Heart left ventricle (tissue), 16 donors: ENCODE results near the gene MUC4. TPM values are rescaled to one million over a fixed set of nuclear protein-coding genes. Genes with fewer than 3 reads are reported as not detected.

Experiments used
- ATAC-seq, 4 donors: fragments of 200-7000 bp; cut with Tn5 transposase; one replicate each; pipeline ENCODE4 v1.9.1; 2020 to 2022; ENCODE audit warnings: moderate library complexity in 4 of 4, mild to moderate bottlenecking in 3 of 4, moderate number of reproducible peaks in 1 of 4
- DNase-seq, 5 donors: peaks; one replicate each; pipeline ENCODE4 v3.0.0-alpha.2; 2020
- H3K27ac ChIP-seq, 12 donors: fragments of 200-600 bp; sonication (generic) in 4 of 12; one replicate each; pipeline versions ENCODE4 v1.5.0 to v1.8.0; 2016 to 2022; ENCODE audit warnings: mild to moderate bottlenecking in 2 of 12
- H3K27me3 ChIP-seq, 9 donors: fragments of 200-600 bp; sonication (generic) in 2 of 9; one replicate each; pipeline versions ENCODE4 v1.5.1 to v1.8.0; 2016 to 2022; ENCODE audit warnings: mild to moderate bottlenecking in 3 of 9
- H3K36me3 ChIP-seq, 9 donors: fragments of 200-600 bp; sonication (generic) in 2 of 9; one replicate each; pipeline versions ENCODE4 v1.5.0 to v1.8.0; 2018 to 2022; ENCODE audit warnings: mild to moderate bottlenecking in 2 of 9
- H3K4me1 ChIP-seq, 12 donors: fragments of 200-600 bp; sonication (generic) in 4 of 12; one replicate each; pipeline versions ENCODE4 v1.5.0 to v1.8.0; 2016 to 2022; ENCODE audit warnings: mild to moderate bottlenecking in 3 of 12
- H3K4me3 ChIP-seq, 12 donors: fragments of 200-600 bp; sonication (generic) in 4 of 12; one replicate each; pipeline versions ENCODE4 v1.5.0 to v1.8.0; 2017 to 2022; ENCODE audit warnings: mild to moderate bottlenecking in 9 of 12, moderate library complexity in 4 of 12
- H3K9me3 ChIP-seq, 12 donors: fragments of 200-600 bp; sonication (generic) in 4 of 12; one replicate each; pipeline versions ENCODE4 v1.5.0 to v1.8.0; 2016 to 2022; ENCODE audit warnings: mild to moderate bottlenecking in 1 of 12
- POLR2A ChIP-seq, 2 donors: fragments of 450-650 bp; IDR thresholded peaks; one replicate each; pipeline ENCODE4 v1.6.1; 2017; ENCODE audit warnings: antibody characterized with exemption in 2 of 2, mild to moderate bottlenecking in 2 of 2, moderate library complexity in 2 of 2
- WGBS, 4 donors: extraction: QIAGEN DNeasy Blood & Tissue Kit in 2 of 4; methylation state at CpG; one replicate each; pipeline versions ENCODE4 v1.1.5 to v1.1.7; 2013 to 2018; 5-methylcytosine and 5-hydroxymethylcytosine counted together
- intact Hi-C, 10 donors: fragments of 100-400 bp; cut with DNase I; formaldehyde crosslinking; loops; one replicate each; pipeline versions ENCODE4 v1.11.1 to v1.14.2; 2022
- polyA plus RNA-seq, 2 donors: library from polyadenylated mRNA; stranded (reverse); fragments of 200-250 nt; gene quantifications; one replicate each; pipeline ENCODE4 v1.2.3, GENCODE V29; 2013
- total RNA-seq, 9 donors: library from RNA; depleted of rRNA in 2 of 9; stranded (reverse); fragments of >200 nt in 2 of 9; fragmentation: NEBNext Ultra II Directional in 3 of 9; extraction: Animal tissue kit (Norgen Biotek cat#: 25700) in 3 of 9; gene quantifications; one replicate each; pipeline versions ENCODE4 v1.1.0 to v1.2.4, GENCODE V29; 2016 to 2023
- TF ChIP-seq, protein P1 (sequence below), 12 donors: fragments of 200-600 bp; sonication (generic) in 4 of 12; IDR thresholded peaks; one replicate each; pipeline versions ENCODE4 v1.5.0 to v1.8.0; 2018 to 2022; ENCODE audit warnings: antibody characterized with exemption in 12 of 12, mild to moderate bottlenecking in 5 of 12
- donor health status: ischemic (EF 13 %, LVEDD 7.1; RV severe dilation, severe dysfunction).
- donor health status: healthy with polysubstance abuse.
- donor health status: DM: no; HTN: yes; CAD: no.
- donor health status: DM: no; HTN: no; CAD: no.
- donor health status: ischemic (EF 25% LVEDD 6.9; RV normal size, moderate dysfunction).
- donor health status: ischemic (EF 25% LVEDD 5.7; RV mildly dilated, moderate dysfunction).
- donor health status: healthy.
- donor health status: DM: yes; HTN: yes; CAD: no.
- donor health status: ischemic (EF 35%, LVEDD 5.7; RV mildly dilated, moderate dysfunction).
- donor health status: nonischemic (EF 11% LVEDD 7.7; RV severe dilation, severe dysfunction).
- donor health status: DM: yes; HTN: yes; CAD: no.
- donor health status: PGD.
- donor health status: ischemic (EF 29% LVEDD 5.4; RV normal size, mild dysfunction).
- donor health status: nonischemic (EF 23%, LVEDD 6.1; RV moderate dilation, normal function).

MUC4 gene
- total and polyA plus RNA-seq, 11 donors = 0.02 to 0.17 (median 0.03) TPM; not detected in 8

DNA sequence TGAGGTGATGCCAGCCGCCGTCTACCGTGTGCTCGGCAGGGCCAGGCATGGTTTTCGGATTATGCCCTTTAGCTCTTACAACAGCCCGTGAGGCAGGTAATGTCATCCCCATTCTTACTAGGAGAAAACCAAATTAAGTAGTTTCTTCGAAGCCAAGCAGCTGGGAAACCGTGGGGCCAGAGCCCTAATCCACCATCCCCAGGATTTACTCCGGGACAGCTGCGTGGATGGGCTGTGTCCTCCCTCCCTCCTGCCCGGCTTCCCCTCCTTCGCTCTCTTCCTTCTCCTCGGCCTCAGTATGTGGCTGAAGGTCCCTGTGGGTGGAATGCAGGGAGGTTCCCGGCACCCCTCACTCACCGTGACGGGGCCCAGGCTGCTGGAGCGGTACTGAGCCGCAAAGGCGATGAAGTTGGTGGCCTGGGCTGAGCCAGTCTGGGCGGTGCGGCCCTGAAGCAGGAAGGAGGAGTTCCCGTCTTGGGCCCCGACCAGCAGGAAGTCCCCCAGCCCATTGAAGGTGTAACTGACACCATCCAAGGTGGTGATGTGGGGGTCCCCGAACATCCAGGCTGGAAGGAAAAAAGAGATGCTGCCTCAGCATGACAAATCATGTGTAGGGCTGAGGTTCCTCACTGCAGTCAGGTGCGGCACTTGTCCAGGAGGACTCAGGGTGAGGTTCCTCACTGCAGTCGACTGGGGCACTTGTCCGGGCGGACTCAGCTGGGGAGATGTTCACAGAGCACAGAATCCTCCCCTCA, 48.5 kb downstream of the MUC4 start:
- intact Hi-C loops = no loop called here
- Histone ChIP-seq H3K36me3 (no peaks in the 10 kb centered on the region), H3K27ac (no peak overlapping the region), H3K4me1 (peaks cover 0 to 7% (median 0%) of the 10 kb centered on the region in 12 donors), H3K9me3 (no peaks in the 10 kb centered on the region), H3K4me3 (no peak overlapping the region), H3K27me3 (peaks cover 0 to 50% (median 21%) of the 10 kb centered on the region in 9 donors)
- DNase-seq (no peak), ATAC-seq (no peak)
- no peak for TF ChIP-seq POLR2A (IDR thresholded peaks at IDR 0.05)
- TF ChIP-seq, protein P1, sequence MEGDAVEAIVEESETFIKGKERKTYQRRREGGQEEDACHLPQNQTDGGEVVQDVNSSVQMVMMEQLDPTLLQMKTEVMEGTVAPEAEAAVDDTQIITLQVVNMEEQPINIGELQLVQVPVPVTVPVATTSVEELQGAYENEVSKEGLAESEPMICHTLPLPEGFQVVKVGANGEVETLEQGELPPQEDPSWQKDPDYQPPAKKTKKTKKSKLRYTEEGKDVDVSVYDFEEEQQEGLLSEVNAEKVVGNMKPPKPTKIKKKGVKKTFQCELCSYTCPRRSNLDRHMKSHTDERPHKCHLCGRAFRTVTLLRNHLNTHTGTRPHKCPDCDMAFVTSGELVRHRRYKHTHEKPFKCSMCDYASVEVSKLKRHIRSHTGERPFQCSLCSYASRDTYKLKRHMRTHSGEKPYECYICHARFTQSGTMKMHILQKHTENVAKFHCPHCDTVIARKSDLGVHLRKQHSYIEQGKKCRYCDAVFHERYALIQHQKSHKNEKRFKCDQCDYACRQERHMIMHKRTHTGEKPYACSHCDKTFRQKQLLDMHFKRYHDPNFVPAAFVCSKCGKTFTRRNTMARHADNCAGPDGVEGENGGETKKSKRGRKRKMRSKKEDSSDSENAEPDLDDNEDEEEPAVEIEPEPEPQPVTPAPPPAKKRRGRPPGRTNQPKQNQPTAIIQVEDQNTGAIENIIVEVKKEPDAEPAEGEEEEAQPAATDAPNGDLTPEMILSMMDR (IDR thresholded peaks at IDR 0.05) = no peak
- WGBS, 4 donors = 72 to 83% (median 77%) methylated on average over 27 to 28 of the region's 28 CpGs

DNA sequence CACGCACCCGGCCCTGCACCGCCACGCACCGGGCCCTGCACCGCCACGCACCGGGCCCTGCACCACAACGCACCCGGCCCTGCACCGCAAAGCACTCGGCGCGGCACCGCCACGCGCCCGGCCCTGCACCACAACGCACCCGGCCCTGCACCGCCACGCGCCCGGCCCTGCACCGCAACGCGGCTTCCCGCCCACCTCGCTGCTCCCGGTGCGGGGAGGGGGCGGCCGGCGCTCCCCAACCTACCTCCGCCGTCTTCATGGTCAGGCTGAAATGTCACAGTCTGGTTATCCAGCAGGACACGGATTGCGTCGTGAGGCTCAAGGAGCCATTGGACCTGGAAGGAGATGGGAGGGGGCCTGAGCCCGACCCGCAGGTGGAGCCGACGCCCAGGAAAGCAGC, 49.1 kb downstream of the MUC4 start:
- peaks cover 0 to 55% (median 25%) of the 10 kb centered on the region in 9 donors for H3K27me3 ChIP-seq
- intact Hi-C loops = no loop called here
- H3K36me3 ChIP-seq = no peaks in the 10 kb centered on the region
- no peak overlapping the region for H3K4me3 ChIP-seq
- no peak for DNase-seq
- TF ChIP-seq, protein P1 (IDR thresholded peaks at IDR 0.05) = no peak
- TF ChIP-seq POLR2A (IDR thresholded peaks at IDR 0.05) = no peak
- no peaks in the 10 kb centered on the region for H3K9me3 ChIP-seq
- no peak for ATAC-seq
- H3K4me1 ChIP-seq = peaks cover 0 to 12% (median 0%) of the 10 kb centered on the region in 12 donors
- 77 to 88% (median 82%) methylated on average over 30 to 43 of the region's 43 CpGs for WGBS, 4 donors
- no peak overlapping the region for H3K27ac ChIP-seq

DNA sequence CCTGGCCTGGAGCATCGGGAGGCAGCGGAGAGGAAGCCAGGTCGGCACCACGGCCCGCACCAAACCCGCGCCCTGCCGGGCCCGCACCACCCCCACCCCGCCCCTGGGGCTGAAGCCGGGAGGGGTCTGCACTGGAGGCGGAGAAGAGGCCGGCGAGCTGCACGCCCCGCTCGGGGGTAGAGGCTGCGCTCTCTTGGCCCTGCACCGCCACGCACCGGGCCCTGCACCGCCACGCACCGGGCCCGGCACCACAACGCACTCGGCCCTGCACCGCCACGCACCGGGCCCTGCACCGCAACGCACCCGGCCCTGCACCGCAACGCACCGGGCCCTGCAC, 49.5 kb downstream of the MUC4 start:
- TF ChIP-seq, protein P1 (IDR thresholded peaks at IDR 0.05) = no peak
- no peak for TF ChIP-seq POLR2A (IDR thresholded peaks at IDR 0.05)
- H3K27me3 ChIP-seq = peaks cover 0 to 55% (median 28%) of the 10 kb centered on the region in 9 donors
- ATAC-seq (no peak), DNase-seq (no peak)
- no peak overlapping the region for H3K4me3 ChIP-seq
- intact Hi-C loops = no loop called here
- H3K4me1 ChIP-seq = peaks cover 0 to 16% (median 1%) of the 10 kb centered on the region in 12 donors
- 50 to 73% (median 65%) methylated on average over 2 to 36 of the region's 36 CpGs for WGBS, 4 donors
- H3K27ac ChIP-seq = no peak overlapping the region
- H3K36me3 ChIP-seq = no peaks in the 10 kb centered on the region
- H3K9me3 ChIP-seq = no peaks in the 10 kb centered on the region

DNA sequence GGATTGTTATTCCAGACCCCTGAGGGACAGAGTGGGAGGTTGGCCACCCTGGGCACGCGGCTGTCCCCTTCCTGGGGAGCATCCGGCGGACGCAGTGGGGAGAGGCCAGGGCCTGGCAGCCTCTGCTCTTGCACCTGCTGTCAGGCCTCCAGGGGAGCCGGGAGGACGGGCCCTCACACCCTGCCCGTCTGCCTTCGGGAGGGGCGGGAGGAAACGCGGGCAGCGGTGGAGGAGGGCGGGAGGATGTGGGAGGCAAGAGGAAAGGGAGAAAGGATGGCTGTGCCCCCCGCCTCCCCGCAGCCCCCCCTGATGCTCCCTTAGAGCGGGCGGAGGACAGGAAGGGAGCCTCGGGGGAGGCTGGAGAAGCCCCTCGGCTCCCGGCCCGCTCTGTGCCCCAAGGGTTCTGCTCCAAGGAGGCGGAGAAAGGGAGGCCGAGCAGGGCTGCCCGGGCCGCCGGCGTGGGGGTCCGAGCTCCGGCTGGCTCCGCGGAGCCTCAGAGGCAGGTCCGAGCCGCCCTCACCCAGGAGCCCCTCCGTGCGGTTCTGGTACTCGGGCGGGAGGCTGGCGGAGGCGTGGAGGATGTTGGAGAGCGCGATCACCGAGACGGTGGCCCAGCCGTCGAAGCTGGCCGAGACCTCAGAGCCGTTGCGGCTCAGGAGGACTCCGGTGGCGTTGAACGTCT, 50.0 kb downstream of the MUC4 start:
- Histone ChIP-seq H3K4me1 (peaks cover 0 to 19% (median 3%) of the 10 kb centered on the region in 12 donors), H3K36me3 (no peaks in the 10 kb centered on the region), H3K9me3 (no peaks in the 10 kb centered on the region), H3K4me3 (no peak overlapping the region), H3K27me3 (peaks cover 0 to 55% (median 33%) of the 10 kb centered on the region in 9 donors), H3K27ac (no peak overlapping the region)
- intact Hi-C loops = no loop called here
- ATAC-seq (no peak), DNase-seq (no peak)
- 20 to 36% (median 27%) methylated on average over 21 to 52 of the region's 52 CpGs for WGBS, 4 donors
- no peak for TF ChIP-seq POLR2A (IDR thresholded peaks at IDR 0.05)
- TF ChIP-seq, protein P1 (IDR thresholded peaks at IDR 0.05) = no peak
